Heart left ventricle (tissue), 13 donors: ENCODE results near the gene SERPINH1.

Experiments used
- POLR2A ChIP-seq, 2 donors: fragments of 450-650 bp; IDR thresholded peaks; one replicate each; pipeline ENCODE4 v1.6.1; 2017; ENCODE audit warnings: antibody characterized with exemption in 2 of 2, mild to moderate bottlenecking in 2 of 2, moderate library complexity in 2 of 2
- TF ChIP-seq, protein P1 (sequence below), 12 donors: fragments of 200-600 bp; sonication (generic) in 4 of 12; IDR thresholded peaks; one replicate each; pipeline versions ENCODE4 v1.5.0 to v1.8.0; 2018 to 2022; ENCODE audit warnings: antibody characterized with exemption in 12 of 12, mild to moderate bottlenecking in 5 of 12
- donor health status: ischemic (EF 13 %, LVEDD 7.1; RV severe dilation, severe dysfunction).
- donor health status: DM: no; HTN: yes; CAD: no.
- donor health status: DM: no; HTN: no; CAD: no.
- donor health status: ischemic (EF 25% LVEDD 6.9; RV normal size, moderate dysfunction).
- donor health status: ischemic (EF 25% LVEDD 5.7; RV mildly dilated, moderate dysfunction).
- donor health status: ischemic (EF 35%, LVEDD 5.7; RV mildly dilated, moderate dysfunction).
- donor health status: nonischemic (EF 11% LVEDD 7.7; RV severe dilation, severe dysfunction).
- donor health status: DM: yes; HTN: yes; CAD: no.
- donor health status: PGD.
- donor health status: ischemic (EF 29% LVEDD 5.4; RV normal size, mild dysfunction).
- donor health status: nonischemic (EF 23%, LVEDD 6.1; RV moderate dilation, normal function).

DNA sequence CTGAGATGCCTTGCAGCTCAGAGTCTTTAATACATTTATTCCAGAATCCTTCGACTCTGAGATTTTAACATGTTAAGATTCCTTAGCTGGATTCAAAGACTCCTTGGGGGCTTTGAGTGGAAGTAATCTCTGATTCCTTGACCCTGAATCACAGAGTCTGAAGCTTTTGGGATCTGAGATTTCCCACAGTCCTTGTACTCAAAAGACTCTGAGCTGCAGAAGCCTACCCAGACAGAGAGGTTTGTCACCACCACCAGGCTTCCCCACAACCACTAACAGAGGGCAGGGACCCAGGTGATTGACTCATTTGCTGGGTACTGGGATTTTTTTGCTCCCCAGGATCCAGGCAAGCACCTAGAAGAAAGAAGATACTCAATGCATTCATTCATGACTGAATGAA is 1.4 kb upstream of the SERPINH1 start:
- TF ChIP-seq, protein P1, sequence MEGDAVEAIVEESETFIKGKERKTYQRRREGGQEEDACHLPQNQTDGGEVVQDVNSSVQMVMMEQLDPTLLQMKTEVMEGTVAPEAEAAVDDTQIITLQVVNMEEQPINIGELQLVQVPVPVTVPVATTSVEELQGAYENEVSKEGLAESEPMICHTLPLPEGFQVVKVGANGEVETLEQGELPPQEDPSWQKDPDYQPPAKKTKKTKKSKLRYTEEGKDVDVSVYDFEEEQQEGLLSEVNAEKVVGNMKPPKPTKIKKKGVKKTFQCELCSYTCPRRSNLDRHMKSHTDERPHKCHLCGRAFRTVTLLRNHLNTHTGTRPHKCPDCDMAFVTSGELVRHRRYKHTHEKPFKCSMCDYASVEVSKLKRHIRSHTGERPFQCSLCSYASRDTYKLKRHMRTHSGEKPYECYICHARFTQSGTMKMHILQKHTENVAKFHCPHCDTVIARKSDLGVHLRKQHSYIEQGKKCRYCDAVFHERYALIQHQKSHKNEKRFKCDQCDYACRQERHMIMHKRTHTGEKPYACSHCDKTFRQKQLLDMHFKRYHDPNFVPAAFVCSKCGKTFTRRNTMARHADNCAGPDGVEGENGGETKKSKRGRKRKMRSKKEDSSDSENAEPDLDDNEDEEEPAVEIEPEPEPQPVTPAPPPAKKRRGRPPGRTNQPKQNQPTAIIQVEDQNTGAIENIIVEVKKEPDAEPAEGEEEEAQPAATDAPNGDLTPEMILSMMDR (IDR thresholded peaks at IDR 0.05): no peak
- TF ChIP-seq POLR2A (IDR thresholded peaks at IDR 0.05): no peak
